ENCODE data around the gene AFF2.

DNA sequence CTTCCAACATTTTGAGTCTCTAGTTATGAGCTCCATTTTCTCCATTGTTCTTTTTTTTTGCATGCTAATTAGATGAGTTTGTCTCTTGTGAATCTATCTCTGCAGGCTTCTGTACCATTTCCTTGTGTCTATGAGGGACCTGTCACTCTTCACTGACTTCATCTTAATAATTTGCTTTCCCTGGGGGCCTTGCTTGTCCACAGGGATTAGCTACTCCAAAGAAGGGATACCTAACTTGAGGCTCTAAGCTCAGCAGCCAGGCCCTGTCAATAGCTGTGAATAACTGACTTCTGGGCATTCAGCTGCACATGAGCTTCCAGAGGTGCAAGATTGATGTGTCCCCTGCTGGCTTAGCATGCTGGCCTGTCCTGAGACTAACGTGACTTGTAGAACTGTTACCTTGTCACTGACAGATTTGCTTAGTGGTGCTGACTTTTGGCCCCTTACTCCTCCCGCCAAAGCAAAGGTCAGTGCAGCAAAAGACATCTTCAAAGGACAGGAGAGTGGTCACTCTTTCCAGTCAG lies 124.6 kb downstream of the AFF2 start:
- TF ChIP-seq, protein P1, sequence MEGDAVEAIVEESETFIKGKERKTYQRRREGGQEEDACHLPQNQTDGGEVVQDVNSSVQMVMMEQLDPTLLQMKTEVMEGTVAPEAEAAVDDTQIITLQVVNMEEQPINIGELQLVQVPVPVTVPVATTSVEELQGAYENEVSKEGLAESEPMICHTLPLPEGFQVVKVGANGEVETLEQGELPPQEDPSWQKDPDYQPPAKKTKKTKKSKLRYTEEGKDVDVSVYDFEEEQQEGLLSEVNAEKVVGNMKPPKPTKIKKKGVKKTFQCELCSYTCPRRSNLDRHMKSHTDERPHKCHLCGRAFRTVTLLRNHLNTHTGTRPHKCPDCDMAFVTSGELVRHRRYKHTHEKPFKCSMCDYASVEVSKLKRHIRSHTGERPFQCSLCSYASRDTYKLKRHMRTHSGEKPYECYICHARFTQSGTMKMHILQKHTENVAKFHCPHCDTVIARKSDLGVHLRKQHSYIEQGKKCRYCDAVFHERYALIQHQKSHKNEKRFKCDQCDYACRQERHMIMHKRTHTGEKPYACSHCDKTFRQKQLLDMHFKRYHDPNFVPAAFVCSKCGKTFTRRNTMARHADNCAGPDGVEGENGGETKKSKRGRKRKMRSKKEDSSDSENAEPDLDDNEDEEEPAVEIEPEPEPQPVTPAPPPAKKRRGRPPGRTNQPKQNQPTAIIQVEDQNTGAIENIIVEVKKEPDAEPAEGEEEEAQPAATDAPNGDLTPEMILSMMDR (IDR thresholded peaks at IDR 0.05) = no peak
- no peak for TF ChIP-seq POLR2A (IDR thresholded peaks at IDR 0.05)

Data from testis (tissue), 2 donors.